Transverse colon (tissue), 4 donors: ENCODE data around the gene ANK3. TPM values are rescaled to one million over a fixed set of nuclear protein-coding genes. Genes with fewer than 3 reads are reported as not detected.

Experiments
- DNase-seq: peaks from one replicate; pipeline ENCODE4 v3.0.0-alpha.2; 2019
- H3K27ac ChIP-seq, 4 donors: fragments of 200-600 bp; sonication (generic); 2 replicates each; pipeline ENCODE4 v1.5.1; 2016 to 2018; ENCODE audit warnings: inconsistent platforms in 4 of 4
- H3K27me3 ChIP-seq: fragments of 200-600 bp; sonication (generic); 2 replicates; pipeline ENCODE4 v1.5.1; 2017; ENCODE audit warnings: inconsistent platforms
- H3K36me3 ChIP-seq, 4 donors: fragments of 200-600 bp; sonication (generic); 2 replicates each; pipeline ENCODE4 v1.5.1; 2017 to 2019; ENCODE audit warnings: inconsistent platforms in 4 of 4
- H3K4me1 ChIP-seq, 4 donors: fragments of 200-600 bp; sonication (generic); 2 replicates each; pipeline ENCODE4 v1.5.1; 2017 to 2020; ENCODE audit warnings: inconsistent platforms in 4 of 4
- H3K4me3 ChIP-seq, 4 donors: fragments of 200-600 bp; sonication (generic); 1 replicate in 1 of 4; 2 replicates in 3 of 4; pipeline versions ENCODE4 v1.5.1 to v1.6.1; 2017 to 2019; ENCODE audit warnings: inconsistent platforms in 4 of 4
- H3K9me3 ChIP-seq, 2 donors: fragments of 200-600 bp; sonication (generic); 2 replicates each; pipeline ENCODE4 v1.5.1; 2017 to 2019; ENCODE audit warnings: inconsistent platforms in 2 of 2
- CTCF ChIP-seq, 5 experiments: fragments of 200-600 bp in 3 of 5; fragments of 450-650 bp in 2 of 5; sonication (generic) in 3 of 5; IDR thresholded peaks; 1 replicate in 2 of 5; 2 replicates in 3 of 5; pipeline ENCODE4 v1.5.1; 2016 to 2017; ENCODE audit warnings: antibody characterized with exemption in 5 of 5, inconsistent platforms in 3 of 5, mild to moderate bottlenecking in 2 of 5, moderate library complexity in 1 of 5
- EP300 ChIP-seq: sonication (generic); formaldehyde crosslinking; IDR thresholded peaks from one replicate; pipeline ENCODE4 v1.6.1; 2017; ENCODE audit warnings: antibody characterized with exemption, low read depth
- POLR2A ChIP-seq: fragments of 450-650 bp; IDR thresholded peaks from one replicate; pipeline ENCODE4 v1.6.1; 2016; ENCODE audit warnings: antibody characterized with exemption, mild to moderate bottlenecking, moderate library complexity
- POLR2AphosphoS5 ChIP-seq, 3 donors: sonication (generic); formaldehyde crosslinking; IDR thresholded peaks; one replicate each; pipeline ENCODE4 v1.6.1; 2016; ENCODE audit warnings: antibody characterized with exemption in 3 of 3
- WGBS, 2 donors: methylation state at CpG; one replicate each; pipeline ENCODE4 v1.1.5; 2018; ENCODE audit warnings: low coverage in 1 of 2; 5-methylcytosine and 5-hydroxymethylcytosine counted together
- in situ Hi-C, 4 donors: fragments of 200-750 bp; cut with MboI; loops; one replicate each; pipeline versions ENCODE4 v1.15.0 to v1.15.1; 2017; ENCODE audit warnings: low sequenced_read_pairs in 3 of 4, low pct_ligation_motif_present in 1 of 4, low pct_unique_long_range_greater_than_20kb in 1 of 4
- intact Hi-C: fragments of 100-400 bp; cut with DNase I; formaldehyde crosslinking; loops from one replicate; pipeline ENCODE4 v1.15.1; 2023; ENCODE audit warnings: low total_unique reads
- total RNA-seq, 4 donors: library from RNA; depleted of rRNA; stranded (reverse); fragments of >200 nt; gene quantifications; one replicate each; pipeline ENCODE4 v1.1.0, GENCODE V29; 2016

Gene ANK3
- total RNA-seq, 4 donors from 2014 or later: 41.2 to 230 (median 172) TPM

GRCh38 chr10:60194421-60194820 is 195.3 kb downstream of the ANK3 start:
- H3K4me1 ChIP-seq: no peaks in the 10 kb centered on the region
- in situ Hi-C loops (no loop called here), intact Hi-C loops (no loop called here)
- no peaks in the 10 kb centered on the region for H3K9me3 ChIP-seq
- H3K36me3 ChIP-seq: no peaks in the 10 kb centered on the region
- H3K4me3 ChIP-seq: no peak overlapping the region
- DNase-seq: no peak
- H3K27me3 ChIP-seq: no peaks in the 10 kb centered on the region
- no peak for TF ChIP-seq CTCF (IDR thresholded peaks at IDR 0.05)
- TF ChIP-seq POLR2AphosphoS5 (IDR thresholded peaks at IDR 0.05): no peak
- TF ChIP-seq EP300: no peak
- TF ChIP-seq POLR2A: no peak
- no peak overlapping the region for H3K27ac ChIP-seq

GRCh38 chr10:60192946-60193345 is 196.7 kb downstream of the ANK3 start:
- DNase-seq: no peak
- in situ Hi-C loops: no loop called here

GRCh38 chr10:60189861-60190475 is 199.7 kb downstream of the ANK3 start:
- 89 to 91% methylated on average over 1 of the region's 1 CpG for WGBS, 2 donors
- H3K4me1 ChIP-seq: peaks cover 0 to 15% (median 0%) of the 10 kb centered on the region in 4 donors
- intact Hi-C loops: no loop called here
- H3K9me3 ChIP-seq: no peaks in the 10 kb centered on the region
- no peak overlapping the region for H3K27ac ChIP-seq
- no peaks in the 10 kb centered on the region for H3K27me3 ChIP-seq
- H3K36me3 ChIP-seq: no peaks in the 10 kb centered on the region
- TF ChIP-seq EP300: no peak
- TF ChIP-seq CTCF (IDR thresholded peaks at IDR 0.05): no peak
- no peak for TF ChIP-seq POLR2A
- TF ChIP-seq POLR2AphosphoS5 (IDR thresholded peaks at IDR 0.05): no peak
- DNase-seq: no peak
- no peak overlapping the region for H3K4me3 ChIP-seq
- in situ Hi-C loops: no loop called here

More at GRCh38 chr10:60192946-60193345, 196.7 kb downstream of the ANK3 start:
- Histone ChIP-seq H3K4me3 (no peak overlapping the region), H3K4me1 (peaks cover 0 to 2% (median 0%) of the 10 kb centered on the region in 4 donors), H3K27me3 (no peaks in the 10 kb centered on the region), H3K9me3 (no peaks in the 10 kb centered on the region), H3K27ac (no peak overlapping the region), H3K36me3 (no peaks in the 10 kb centered on the region)
- TF ChIP-seq EP300: no peak
- TF ChIP-seq CTCF (IDR thresholded peaks at IDR 0.05): no peak
- no peak for TF ChIP-seq POLR2AphosphoS5 (IDR thresholded peaks at IDR 0.05)
- no peak for TF ChIP-seq POLR2A
- intact Hi-C loops: no loop called here

GRCh38 chr10:60188548-60188947 is 201.1 kb downstream of the ANK3 start:
- H3K27me3 ChIP-seq: no peaks in the 10 kb centered on the region
- intact Hi-C loops: no loop called here
- no peaks in the 10 kb centered on the region for H3K9me3 ChIP-seq
- in situ Hi-C loops: no loop called here
- H3K4me3 ChIP-seq: no peak overlapping the region
- H3K27ac ChIP-seq: no peak overlapping the region
- peaks cover 0 to 15% (median 0%) of the 10 kb centered on the region in 4 donors for H3K4me1 ChIP-seq
- DNase-seq: no peak
- no peak for TF ChIP-seq POLR2A
- H3K36me3 ChIP-seq: no peaks in the 10 kb centered on the region
- WGBS, 2 donors: 87% methylated on average over 1 of the region's 1 CpG; no CpG with 5 or more reads in 1 of the 2 donors

- Histone ChIP-seq H3K27ac (no peak overlapping the region), H3K36me3 (no peaks in the 10 kb centered on the region), H3K4me3 (no peak overlapping the region), H3K9me3 (no peaks in the 10 kb centered on the region), H3K27me3 (no peaks in the 10 kb centered on the region), H3K4me1 (peaks cover 0 to 15% (median 0%) of the 10 kb centered on the region in 4 donors)
- intact Hi-C loops (no loop called here), in situ Hi-C loops (no loop called here)
- 50 to 76% methylated on average over 1 of the region's 1 CpG for WGBS, 2 donors
- no peak for TF ChIP-seq POLR2AphosphoS5 (IDR thresholded peaks at IDR 0.05)
- TF ChIP-seq POLR2A: no peak
- no peak for TF ChIP-seq CTCF (IDR thresholded peaks at IDR 0.05)
- no peak for TF ChIP-seq EP300
- no peak for DNase-seq
Observed at GRCh38 chr10:60187691-60188090, 202.0 kb downstream of the ANK3 start.
